ENCODE data around the gene RBBP8NL. TPM values are rescaled to one million over a fixed set of nuclear protein-coding genes. Genes with fewer than 3 reads are reported as not detected.

Gene RBBP8NL
- total and polyA plus RNA-seq, 9 of the 15 experiments (the other 6 are each of a cell fraction or from before 2014, with no cell fraction given) = not detected

GRCh38 chr20:62412194-62413024 is 14.9 kb downstream of the RBBP8NL start:
- peak; percentile 63 for ATAC-seq
- no peak for FAIRE-seq
- in situ Hi-C loops (cut with MboI) = loop anchor here (10.0 kb wide), 1 partner anchor 202 kb away; no protein-coding TSS in a partner anchor
- H3K36me3 ChIP-seq (ENCODE audit: control insufficient read depth, insufficient read depth, low read length) = no peaks in the 10 kb centered on the region
- H3K4me2 ChIP-seq (ENCODE audit: insufficient read depth, low read length) = no peak overlapping the region
- peak; percentile 48 to 70 (median 60) for DNase-seq (ENCODE audit: extremely low read depth in 1 of 4, low spot score in 3 of 4)
- H3K27ac ChIP-seq (ENCODE audit: extremely low read depth, low read depth, low read length) = no peak overlapping the region
- CTCF ChIA-PET (ENCODE audit: low intra/inter-chr PET ratio) = interaction anchor here (1.3 kb wide), 1 partner anchor 84 kb away, joined by 4 read pairs; no protein-coding TSS in a partner anchor
- peaks cover 7% of the 10 kb centered on the region for H3K9me1 ChIP-seq (ENCODE audit: control insufficient read depth, insufficient read depth, low read length)
- H3K79me2 ChIP-seq (ENCODE audit: control insufficient read depth, insufficient read depth, low read length) = no peaks in the 10 kb centered on the region
- no peak overlapping the region for H3K4me3 ChIP-seq
- no TSS peak for BruUV-seq (replicated peaks)
- H3K9ac ChIP-seq (ENCODE audit: insufficient read depth in 1 of 2, low read depth in 2 of 2, low read length in 2 of 2) = 0 out of 4 replicates have a peak overlapping the region, but pooled peaks of 1 of the 2 experiments have one; percentile 0
- H3K9me3 ChIP-seq (replicated peaks; ENCODE audit: control insufficient read depth, insufficient read depth, low read depth, low read length) = no peaks in the 10 kb centered on the region
- H2AFZ ChIP-seq (ENCODE audit: low read depth, low read length) = no peak overlapping the region
- intact Hi-C loops (cut with micrococcal nuclease) = no loop called here
- peaks cover 14 to 90% of the 10 kb centered on the region in 2 experiments for H3K4me1 ChIP-seq (replicated peaks in 1 of 2; ENCODE audit: control insufficient read depth in 2 of 2, insufficient read depth in 2 of 2, low read length in 2 of 2)
- POLR2A ChIA-PET = interaction anchor here (0.6 to 2.0 kb wide), 4 partner anchors 22 to 387 kb away, joined by 3 to 5 read pairs (median 4); no protein-coding TSS in a partner anchor
- 20% methylated on average over 18 of the region's 22 CpGs for WGBS (ENCODE audit: insufficient coverage, low coverage, missing lambda C conversion rate)
- peaks cover 10 to 26% of the 10 kb centered on the region in 2 experiments; a peak in 4 of 5 replicates for H3K27me3 ChIP-seq (ENCODE audit: control insufficient read depth in 2 of 2, insufficient read depth in 2 of 2, low read length in 2 of 2)
- H4K20me1 ChIP-seq (replicated peaks; ENCODE audit: control insufficient read depth, insufficient read depth, low read length) = 0 out of 2 replicates have a peak, but pooled peaks cover 6% of the 10 kb centered on the region
- TF ChIP-seq ZBTB33 (CRISPR knock-in tag; IDR thresholded peaks at IDR 0.05) = peak; percentile 79
- no peak for TF ChIP-seq SMARCE1 (IDR thresholded peaks at IDR 0.05)
- TF ChIP-seq ZBTB2 (IDR thresholded peaks at IDR 0.05) = no peak
- no peak for TF ChIP-seq RCOR1 (IDR thresholded peaks at IDR 0.05; ENCODE audit: borderline replicate concordance in 1 of 2, low read depth in 2 of 2, low read length in 2 of 2)
- no peak for TF ChIP-seq SMARCB1 (IDR thresholded peaks at IDR 0.05; ENCODE audit: insufficient read length, low read depth)
- peak; percentile 70 for TF ChIP-seq USF1 (CRISPR knock-in tag; IDR thresholded peaks at IDR 0.05)
- TF ChIP-seq PRPF4 (IDR thresholded peaks at IDR 0.05; ENCODE audit: insufficient read depth, low read depth, low read length, poor library complexity, severe bottlenecking) = no peak
- 0 out of 2 replicates have a peak, but pooled peaks have one; percentile 26 for TF ChIP-seq CBFB (CRISPR knock-in tag; IDR thresholded peaks at IDR 0.05)
- no peak for TF ChIP-seq FOXP4 (CRISPR knock-in tag; IDR thresholded peaks at IDR 0.05; ENCODE audit: borderline replicate concordance)

Data from K562 (cell line).